ENCODE measurements around the gene EFNA2.
A peak's percentile ranks its signal among the peaks of the same experiment; 100 is the strongest.
"Not testable (repeated sequence)": the region's sequence is repeated elsewhere in the genome, so short reads cannot be mapped to it uniquely, and the experiment has no call there.

The EFNA2 gene

GRCh38 chr19:1322198-1322981, 36.7 kb downstream of the EFNA2 start:
- DNase-seq: no peak

GRCh38 chr19:1324249-1324805, 38.7 kb downstream of the EFNA2 start:
- DNase-seq: no peak

DNA sequence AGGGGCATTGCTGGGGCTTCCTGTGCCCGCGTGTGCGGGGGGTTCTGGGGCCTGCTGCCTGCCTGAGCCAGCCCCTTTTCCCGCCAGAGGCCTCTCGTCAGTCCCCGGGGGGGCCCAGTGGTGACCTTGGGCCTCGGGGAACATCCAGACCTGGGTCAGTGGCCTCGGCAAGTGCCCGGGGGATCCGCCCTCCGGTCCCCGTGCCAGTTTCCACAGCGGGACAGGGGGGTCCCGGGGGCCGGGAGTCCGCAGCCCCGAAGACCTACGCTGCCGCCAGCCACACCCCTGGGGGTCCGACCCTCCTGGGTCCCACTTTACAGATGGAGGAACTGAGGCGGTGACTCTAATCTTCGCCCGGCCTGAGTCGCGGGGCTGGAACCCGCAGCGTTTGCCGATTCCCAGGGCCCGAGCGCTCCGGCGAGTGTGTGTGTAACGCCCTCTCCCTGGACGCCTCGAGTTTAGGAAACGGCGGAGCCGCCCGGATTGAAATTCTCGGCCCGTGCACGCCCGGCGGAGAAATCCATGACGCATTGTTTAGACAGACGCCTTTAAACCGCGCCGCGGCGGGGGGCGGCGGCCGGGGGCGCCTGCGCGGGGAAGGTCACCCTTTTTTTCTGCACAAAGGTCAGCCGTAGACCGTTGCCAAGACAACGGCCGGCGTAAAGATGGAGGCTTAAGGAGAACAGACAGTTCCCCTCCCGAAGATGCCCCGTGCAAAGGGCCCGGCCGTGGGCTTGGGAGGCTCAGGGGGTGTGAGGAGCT, 39.3 kb downstream of the EFNA2 start:
- DNase-seq: peak; percentile 63

GRCh38 chr19:1325568-1326294, 40.1 kb downstream of the EFNA2 start:
- no peak for DNase-seq

GRCh38 chr19:1327125-1327524, 41.5 kb downstream of the EFNA2 start:
- no peak for DNase-seq

DNA sequence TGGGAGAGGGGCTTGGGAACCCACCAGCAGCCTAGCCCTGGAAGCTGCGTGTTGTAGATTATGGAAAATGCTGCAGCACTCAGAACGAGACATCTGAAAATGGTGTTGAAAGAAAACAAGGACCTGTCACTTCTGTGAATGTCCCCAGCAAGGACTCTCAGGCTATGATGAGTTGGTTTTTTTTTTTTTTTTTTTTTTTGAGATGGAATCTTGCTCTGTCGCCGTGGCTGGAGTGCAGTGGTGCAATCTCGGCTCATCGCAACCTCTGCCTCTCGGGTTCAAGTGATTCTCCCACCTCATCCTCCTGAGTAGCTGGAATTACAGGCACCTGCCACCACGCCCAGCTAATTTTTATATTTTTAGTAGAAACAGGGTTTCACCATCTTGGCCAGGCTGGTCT, 46.5 kb downstream of the EFNA2 start:
- DNase-seq: not testable (repeated sequence)

DNA sequence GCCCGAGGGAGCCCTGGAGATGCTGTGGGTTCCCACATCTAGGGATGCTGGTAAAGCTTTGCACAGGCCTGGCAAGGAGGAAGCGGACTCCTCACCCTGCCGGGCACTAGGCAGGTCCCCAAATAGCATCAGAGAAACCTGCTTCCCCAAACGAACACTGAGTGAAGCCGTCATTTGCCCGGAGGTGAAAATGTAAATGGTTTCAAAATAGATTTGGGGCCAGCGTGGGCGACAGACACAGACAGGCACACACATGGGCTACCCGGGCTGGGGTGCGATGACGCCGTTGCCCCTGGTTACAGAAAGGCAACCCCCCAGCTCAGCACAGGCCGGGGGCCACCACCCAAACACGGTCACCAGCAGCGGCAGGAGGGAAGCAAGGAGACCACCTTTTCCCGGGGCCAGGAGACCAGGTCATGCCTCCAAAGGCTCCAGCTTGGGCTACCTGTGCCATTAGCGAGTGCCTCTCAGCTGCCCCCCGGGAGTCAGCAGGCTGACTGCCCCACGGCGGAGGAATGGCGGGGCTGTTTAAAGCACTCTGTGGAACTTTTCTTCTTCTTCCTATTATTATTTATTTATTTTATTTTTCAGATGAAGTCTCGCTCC, 50.5 kb downstream of the EFNA2 start:
- no peak for DNase-seq

DNA sequence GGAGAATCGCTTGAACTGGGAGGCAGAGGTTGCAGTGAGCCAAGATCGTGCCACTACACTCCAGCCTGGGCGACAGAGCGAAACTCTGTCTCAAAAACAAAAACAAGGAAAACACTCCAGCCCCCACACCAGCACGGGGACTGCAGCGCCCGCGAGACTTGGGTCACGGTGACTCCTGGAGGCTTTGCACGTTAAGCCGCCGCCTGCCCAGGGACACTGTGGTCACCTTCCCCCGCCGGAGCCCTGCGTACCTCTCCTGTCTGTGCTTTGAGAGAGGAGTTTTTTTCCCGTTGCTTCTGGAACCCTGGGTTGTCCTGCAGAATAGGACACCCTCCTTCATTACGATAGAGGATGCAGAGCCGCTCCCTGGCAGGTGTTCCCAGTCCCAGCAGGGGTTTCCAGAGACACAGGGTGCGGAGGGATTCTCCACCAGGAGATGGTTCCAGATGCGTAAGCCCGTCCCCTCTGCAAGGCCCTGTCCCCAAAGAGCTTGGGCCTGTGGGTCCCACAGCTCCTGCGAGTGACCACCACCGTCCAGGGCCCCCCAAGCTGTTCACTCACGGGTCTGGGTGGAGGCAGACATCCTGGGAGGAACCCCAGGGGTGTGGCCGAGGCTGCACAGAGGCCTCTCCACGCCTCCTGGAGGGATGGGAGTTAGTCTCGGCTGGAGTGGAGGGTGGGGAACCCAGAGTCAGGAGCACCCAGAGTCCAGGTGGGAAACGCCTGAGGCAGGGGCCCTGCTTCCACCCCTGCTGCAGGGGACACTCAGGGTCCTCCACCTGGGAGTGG, 55.2 kb downstream of the EFNA2 start:
- DNase-seq: no peak

- DNase-seq: no peak
Measured at GRCh38 chr19:1343041-1343440, 57.4 kb downstream of the EFNA2 start.

DNA sequence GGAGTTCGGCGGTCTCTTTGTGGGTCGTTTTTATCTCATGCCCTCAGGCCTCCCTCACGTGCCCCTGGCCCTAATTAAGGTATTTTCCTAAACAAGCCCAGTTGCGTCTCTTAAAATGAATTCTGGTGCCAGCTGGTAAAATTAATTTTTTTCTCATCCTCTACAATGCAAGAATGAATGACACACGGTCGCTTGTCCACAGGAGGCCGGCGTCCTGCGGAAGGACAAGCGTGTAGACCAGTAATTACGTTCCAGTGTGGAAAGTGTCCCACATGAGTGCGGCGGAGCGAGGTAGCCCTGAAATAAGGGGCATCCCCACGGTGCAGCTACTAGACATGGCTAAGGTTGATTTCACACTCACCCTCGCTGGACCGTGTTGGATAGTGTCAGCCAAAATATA, 63.5 kb downstream of the EFNA2 start:
- DNase-seq: no peak

GRCh38 chr19:1350867-1351266, 65.2 kb downstream of the EFNA2 start:
- no peak for DNase-seq
